Measurements from ENCODE around the gene TXNL4A. TPM values are rescaled to one million over a fixed set of nuclear protein-coding genes. Genes with fewer than 3 reads are reported as not detected.
A peak's percentile ranks its signal among the peaks of the same experiment; 100 is the strongest.

Gene TXNL4A
- total and polyA plus RNA-seq, 2 donors (not counting 1 experiment from before 2014, with no cell fraction given): 39.5 to 101 TPM

DNA sequence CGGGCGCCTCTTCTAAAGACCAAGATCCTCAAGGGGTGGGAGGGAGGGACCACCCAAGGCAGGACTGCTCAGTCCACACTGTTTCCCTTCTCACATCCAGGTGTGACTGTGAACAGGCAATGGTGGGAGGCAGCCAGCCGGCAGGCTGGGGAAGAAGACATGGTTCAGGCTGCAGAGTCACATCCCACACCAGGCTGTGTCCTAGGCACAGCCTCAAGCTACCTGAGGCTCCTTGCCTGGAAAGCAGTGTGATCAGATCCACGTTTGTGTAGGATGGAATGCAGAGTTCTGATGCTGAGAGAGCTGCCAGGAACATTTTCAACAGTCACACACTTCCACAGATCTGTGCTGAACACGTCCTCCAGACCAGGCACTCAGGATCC, 53.3 kb downstream of the TXNL4A start:
- peaks cover 5% of the 10 kb centered on the region for H3K4me1 ChIP-seq (ENCODE audit: control insufficient read depth, extremely low read depth, insufficient read depth, low read length)
- H3K36me3 ChIP-seq (ENCODE audit: control insufficient read depth, insufficient read depth, low read length): no peaks in the 10 kb centered on the region
- no peak overlapping the region for H2AFZ ChIP-seq (ENCODE audit: low read length)
- peaks cover 21% of the 10 kb centered on the region for H3K79me2 ChIP-seq (ENCODE audit: control insufficient read depth, insufficient read depth, low read length)
- H3K9me3 ChIP-seq (ENCODE audit: control insufficient read depth, insufficient read depth, low read depth, low read length): no peaks in the 10 kb centered on the region
- H3K27ac ChIP-seq (ENCODE audit: insufficient read depth, low read length): no peak overlapping the region
- no peak for DNase-seq (ENCODE audit: low read depth in 2 of 2)
- H3K4me3 ChIP-seq (replicated peaks in 1 of 4; ENCODE audit: control extremely low read depth in 1 of 4, insufficient read depth in 1 of 4, low read depth in 3 of 4, low read length in 4 of 4): no peak overlapping the region
- no peak for TF ChIP-seq EZH2 (IDR thresholded peaks at IDR 0.05; ENCODE audit: low read length, missing control alignments)
- TF ChIP-seq, protein P1, sequence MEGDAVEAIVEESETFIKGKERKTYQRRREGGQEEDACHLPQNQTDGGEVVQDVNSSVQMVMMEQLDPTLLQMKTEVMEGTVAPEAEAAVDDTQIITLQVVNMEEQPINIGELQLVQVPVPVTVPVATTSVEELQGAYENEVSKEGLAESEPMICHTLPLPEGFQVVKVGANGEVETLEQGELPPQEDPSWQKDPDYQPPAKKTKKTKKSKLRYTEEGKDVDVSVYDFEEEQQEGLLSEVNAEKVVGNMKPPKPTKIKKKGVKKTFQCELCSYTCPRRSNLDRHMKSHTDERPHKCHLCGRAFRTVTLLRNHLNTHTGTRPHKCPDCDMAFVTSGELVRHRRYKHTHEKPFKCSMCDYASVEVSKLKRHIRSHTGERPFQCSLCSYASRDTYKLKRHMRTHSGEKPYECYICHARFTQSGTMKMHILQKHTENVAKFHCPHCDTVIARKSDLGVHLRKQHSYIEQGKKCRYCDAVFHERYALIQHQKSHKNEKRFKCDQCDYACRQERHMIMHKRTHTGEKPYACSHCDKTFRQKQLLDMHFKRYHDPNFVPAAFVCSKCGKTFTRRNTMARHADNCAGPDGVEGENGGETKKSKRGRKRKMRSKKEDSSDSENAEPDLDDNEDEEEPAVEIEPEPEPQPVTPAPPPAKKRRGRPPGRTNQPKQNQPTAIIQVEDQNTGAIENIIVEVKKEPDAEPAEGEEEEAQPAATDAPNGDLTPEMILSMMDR (conservative IDR thresholded peaks at IDR 0.05 in 1 of 2, IDR thresholded peaks at IDR 0.05 in 1 of 2; ENCODE audit: low read depth in 1 of 2, low read length in 2 of 2): no peak
- H3K27me3 ChIP-seq (ENCODE audit: control insufficient read depth, insufficient read depth, low read length): no peaks in the 10 kb centered on the region
- no peak overlapping the region for H3K9ac ChIP-seq (ENCODE audit: insufficient read depth, low read length)
- no peaks in the 10 kb centered on the region for H4K20me1 ChIP-seq (ENCODE audit: control insufficient read depth, extremely low read depth, insufficient read depth, low read length)
- H3K4me2 ChIP-seq (ENCODE audit: extremely low read depth, insufficient read depth, low read length): no peak overlapping the region

DNA sequence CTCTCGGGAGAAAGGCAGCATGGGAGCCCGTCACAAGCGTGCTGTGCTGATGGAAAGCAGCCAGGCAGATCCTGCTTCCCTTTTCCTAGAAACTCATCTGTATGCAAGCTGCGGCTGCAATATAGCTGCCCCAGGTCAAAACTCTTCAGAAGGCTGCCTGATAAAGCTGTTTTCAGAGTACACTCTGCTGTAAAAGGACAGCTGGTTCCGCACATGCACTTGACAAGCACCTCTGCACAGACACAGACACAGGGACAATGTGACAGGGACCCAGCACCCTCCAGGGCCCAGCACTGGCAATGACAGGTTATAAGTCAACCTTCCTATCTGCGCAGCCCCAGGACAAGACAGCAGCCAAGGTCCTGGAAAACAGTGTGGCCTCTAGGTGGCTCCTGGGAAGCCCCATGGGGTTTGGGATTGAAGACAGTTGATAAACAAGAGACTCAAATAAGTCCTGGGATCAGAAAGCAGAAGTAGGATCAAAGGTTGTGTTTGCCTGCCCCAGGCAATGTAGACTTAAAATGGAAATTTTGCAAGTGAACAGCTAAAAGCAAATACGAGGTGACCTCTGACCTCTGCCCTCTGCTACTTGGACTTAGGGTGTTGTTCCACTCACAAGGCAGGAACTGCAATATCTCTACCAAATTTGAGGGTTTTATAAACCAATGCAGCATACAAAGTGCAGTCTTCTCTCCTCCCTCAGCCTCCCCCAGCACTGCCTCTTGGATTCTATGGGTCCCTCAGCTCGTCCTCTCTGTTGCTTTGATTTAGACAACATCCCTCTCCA, 53.9 kb downstream of the TXNL4A start:
- Histone ChIP-seq H3K27me3 (ENCODE audit: control insufficient read depth, insufficient read depth, low read length) (no peaks in the 10 kb centered on the region), H4K20me1 (ENCODE audit: control insufficient read depth, extremely low read depth, insufficient read depth, low read length) (no peaks in the 10 kb centered on the region), H3K36me3 (ENCODE audit: control insufficient read depth, insufficient read depth, low read length) (no peaks in the 10 kb centered on the region), H3K4me1 (ENCODE audit: control insufficient read depth, extremely low read depth, insufficient read depth, low read length) (peaks cover 5% of the 10 kb centered on the region), H2AFZ (ENCODE audit: low read length) (no peak overlapping the region), H3K79me2 (ENCODE audit: control insufficient read depth, insufficient read depth, low read length) (peaks cover 21% of the 10 kb centered on the region), H3K27ac (ENCODE audit: insufficient read depth, low read length) (no peak overlapping the region), H3K4me2 (ENCODE audit: extremely low read depth, insufficient read depth, low read length) (no peak overlapping the region), H3K9ac (ENCODE audit: insufficient read depth, low read length) (no peak overlapping the region), H3K4me3 (replicated peaks in 1 of 4; ENCODE audit: control extremely low read depth in 1 of 4, insufficient read depth in 1 of 4, low read depth in 3 of 4, low read length in 4 of 4) (no peak overlapping the region), H3K9me3 (ENCODE audit: control insufficient read depth, insufficient read depth, low read depth, low read length) (no peaks in the 10 kb centered on the region)
- no peak for DNase-seq (ENCODE audit: low read depth in 2 of 2)
- TF ChIP-seq EZH2 (IDR thresholded peaks at IDR 0.05; ENCODE audit: low read length, missing control alignments): no peak
- TF ChIP-seq, protein P1 (conservative IDR thresholded peaks at IDR 0.05 in 1 of 2, IDR thresholded peaks at IDR 0.05 in 1 of 2; ENCODE audit: low read depth in 1 of 2, low read length in 2 of 2): no peak

DNA sequence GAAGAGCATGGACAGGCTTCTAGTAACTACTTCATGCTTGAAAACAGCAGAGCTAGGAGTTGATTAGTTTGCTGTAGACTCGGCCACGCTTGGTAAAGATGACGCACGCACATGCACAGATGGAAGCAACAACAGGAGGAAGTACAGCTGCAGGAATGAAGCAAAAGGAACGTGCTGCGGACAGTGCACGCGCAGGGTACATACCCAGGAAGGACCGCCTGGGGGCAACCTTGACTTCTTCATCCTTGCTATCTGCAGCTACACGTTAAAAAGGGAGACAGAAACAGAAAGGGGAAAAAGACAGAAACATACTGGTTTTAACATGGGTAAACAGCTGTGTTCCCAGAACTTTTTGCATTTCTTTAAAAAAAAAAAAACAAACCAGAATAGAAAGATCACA, 54.6 kb downstream of the TXNL4A start:
- Histone ChIP-seq H3K4me2 (ENCODE audit: extremely low read depth, insufficient read depth, low read length) (no peak overlapping the region), H3K79me2 (ENCODE audit: control insufficient read depth, insufficient read depth, low read length) (peaks cover 20% of the 10 kb centered on the region)

More for the DNA sequence above, 54.6 kb downstream of the TXNL4A start:
- Histone ChIP-seq H3K9ac (ENCODE audit: insufficient read depth, low read length) (no peak overlapping the region), H3K36me3 (ENCODE audit: control insufficient read depth, insufficient read depth, low read length) (no peaks in the 10 kb centered on the region), H4K20me1 (ENCODE audit: control insufficient read depth, extremely low read depth, insufficient read depth, low read length) (no peaks in the 10 kb centered on the region), H3K27ac (ENCODE audit: insufficient read depth, low read length) (no peak overlapping the region), H3K9me3 (ENCODE audit: control insufficient read depth, insufficient read depth, low read depth, low read length) (no peaks in the 10 kb centered on the region), H3K4me3 (replicated peaks in 1 of 4; ENCODE audit: control extremely low read depth in 1 of 4, insufficient read depth in 1 of 4, low read depth in 3 of 4, low read length in 4 of 4) (no peak overlapping the region), H2AFZ (ENCODE audit: low read length) (no peak overlapping the region), H3K4me1 (ENCODE audit: control insufficient read depth, extremely low read depth, insufficient read depth, low read length) (peaks cover 5% of the 10 kb centered on the region), H3K27me3 (ENCODE audit: control insufficient read depth, insufficient read depth, low read length) (no peaks in the 10 kb centered on the region)
- peak in 1 of 2 donors; percentile 28 for DNase-seq (ENCODE audit: low read depth in 2 of 2)
- no peak for TF ChIP-seq EZH2 (IDR thresholded peaks at IDR 0.05; ENCODE audit: low read length, missing control alignments)
- TF ChIP-seq, protein P1 (conservative IDR thresholded peaks at IDR 0.05 in 1 of 2, IDR thresholded peaks at IDR 0.05 in 1 of 2; ENCODE audit: low read depth in 1 of 2, low read length in 2 of 2): peak in 1 of 2 donors; percentile 33

Measured in fibroblast of lung (primary cell).